HG03442 (cell line): ENCODE data around the gene CARD14.
"Not testable (repeated sequence)": the region's sequence is repeated elsewhere in the genome, so short reads cannot be mapped to it uniquely, and the experiment has no call there.

ENCODE experiments used
- ATAC-seq: cut with Tn5 transposase; IDR thresholded peaks from one replicate; pipeline ENCODE4 v1.9.1; 2021; ENCODE audit warnings: mild to moderate bottlenecking, moderate library complexity; ENCODE audit not compliant: unreplicated experiment

CARD14 gene

DNA sequence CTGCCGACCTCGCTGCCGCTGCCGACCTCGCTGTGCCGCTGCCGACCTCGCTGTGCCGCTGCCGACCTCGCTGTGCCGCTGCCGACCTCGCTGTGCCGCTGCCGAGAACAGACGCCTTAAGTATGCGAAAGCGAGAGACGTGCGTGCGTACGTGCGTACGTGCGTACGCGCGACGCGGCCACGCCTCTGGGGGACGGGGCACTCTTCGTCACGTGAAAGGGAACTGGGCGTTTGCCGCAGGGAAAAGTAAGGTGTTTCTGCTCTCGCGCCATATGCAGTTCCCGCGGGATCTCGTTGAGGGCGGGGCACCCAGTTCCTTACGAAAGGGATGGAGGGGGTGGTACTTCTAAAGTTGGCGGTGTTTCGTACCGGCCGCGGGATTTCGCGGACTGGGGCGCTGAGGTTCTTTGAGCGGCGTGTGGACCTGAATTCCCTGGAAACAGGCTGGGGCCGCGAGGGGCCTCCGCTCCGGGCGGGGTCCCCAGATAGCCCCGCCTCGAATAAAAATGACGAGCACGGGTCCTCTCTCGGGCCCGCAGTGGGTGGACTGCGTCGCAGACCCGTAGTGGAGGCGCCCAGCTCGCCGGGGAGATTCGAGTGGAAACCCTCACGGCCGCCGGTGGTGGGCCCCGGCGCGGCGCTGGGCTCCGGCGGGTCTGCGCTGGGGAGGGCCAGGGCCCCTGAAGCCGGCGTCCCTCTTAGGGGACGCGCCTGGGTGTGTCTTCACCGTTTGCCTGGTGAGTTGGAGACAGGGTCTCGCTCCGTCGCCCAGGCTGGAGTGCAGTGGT lies 22.6 kb upstream of the CARD14 start, which contains the start of gene EIF4A3:
EIF4A3 (minus strand) TSS at position 94 of the 788 bp plus-strand sequence. CDS start 167 bp downstream, outside the sequence.
- ATAC-seq = peak; percentile 82

DNA sequence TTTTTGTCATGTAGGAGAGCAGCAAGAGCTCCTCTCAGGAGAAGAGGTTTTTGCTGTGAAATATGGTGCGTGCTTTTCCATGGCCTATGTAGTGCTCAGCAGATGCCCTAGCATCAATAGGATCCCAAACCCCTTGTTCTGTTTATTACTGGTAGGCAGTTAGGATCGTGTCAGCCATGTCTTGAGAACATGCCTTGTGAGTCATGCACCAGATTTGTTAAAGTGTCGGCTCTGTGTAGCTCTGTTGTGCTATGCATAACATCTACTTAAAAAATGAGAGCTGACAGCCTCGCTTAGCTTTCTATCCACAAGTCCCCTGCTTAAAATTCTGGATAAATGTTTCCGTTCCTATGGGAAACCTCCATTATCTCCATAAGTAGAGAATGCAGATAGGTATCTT lies 18.5 kb upstream of the CARD14 start:
- no peak for ATAC-seq

DNA sequence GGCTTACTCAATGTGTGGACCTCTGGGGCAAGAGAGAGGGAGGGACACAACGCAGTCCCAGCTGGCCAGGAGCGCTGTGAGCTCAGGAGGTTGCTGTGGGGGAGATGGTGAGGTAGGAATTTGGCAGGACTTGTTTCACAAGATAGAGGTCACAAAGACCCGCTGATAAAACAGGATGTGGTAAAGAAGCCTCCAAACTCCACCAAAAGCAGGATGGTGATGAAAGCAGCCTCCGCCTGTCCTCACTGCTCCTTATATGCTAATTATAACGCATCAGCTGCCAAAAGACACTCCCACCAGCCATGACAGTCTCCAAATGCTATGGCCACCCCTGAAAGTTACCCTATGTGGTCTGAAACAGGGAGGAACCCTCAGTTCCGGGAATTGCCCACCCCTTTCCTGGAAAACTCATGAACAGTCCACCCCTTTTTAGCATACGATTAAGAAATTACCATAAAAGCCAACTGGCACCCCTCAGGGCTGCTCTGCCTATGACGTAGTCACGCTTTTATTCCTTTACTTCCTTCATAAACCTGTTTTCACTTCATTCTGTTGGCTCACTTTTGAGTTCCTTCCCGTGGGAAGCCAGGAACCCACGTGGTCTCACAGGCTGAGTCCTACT lies 17.6 kb upstream of the CARD14 start:
- no peak for ATAC-seq

DNA sequence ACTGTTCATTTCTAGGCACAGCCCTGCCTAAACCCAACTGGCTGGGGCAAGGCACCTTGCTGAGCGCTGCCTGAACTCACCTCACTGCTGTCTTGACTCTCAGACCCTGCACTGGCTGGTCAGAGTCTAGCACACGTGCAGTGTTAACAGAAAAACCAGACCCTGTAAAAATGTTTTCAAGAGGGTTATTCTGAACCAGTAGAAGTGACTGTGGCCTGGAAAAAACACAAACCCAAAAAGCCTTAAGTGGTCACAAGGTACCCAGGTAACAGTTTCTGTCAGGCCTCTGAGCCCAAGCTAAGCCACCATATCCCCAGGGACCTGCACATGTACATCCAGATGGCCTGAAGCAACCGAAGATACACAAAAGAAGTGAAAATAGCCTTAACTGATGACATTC lies 16.8 kb upstream of the CARD14 start:
- peak; percentile 58 for ATAC-seq

DNA sequence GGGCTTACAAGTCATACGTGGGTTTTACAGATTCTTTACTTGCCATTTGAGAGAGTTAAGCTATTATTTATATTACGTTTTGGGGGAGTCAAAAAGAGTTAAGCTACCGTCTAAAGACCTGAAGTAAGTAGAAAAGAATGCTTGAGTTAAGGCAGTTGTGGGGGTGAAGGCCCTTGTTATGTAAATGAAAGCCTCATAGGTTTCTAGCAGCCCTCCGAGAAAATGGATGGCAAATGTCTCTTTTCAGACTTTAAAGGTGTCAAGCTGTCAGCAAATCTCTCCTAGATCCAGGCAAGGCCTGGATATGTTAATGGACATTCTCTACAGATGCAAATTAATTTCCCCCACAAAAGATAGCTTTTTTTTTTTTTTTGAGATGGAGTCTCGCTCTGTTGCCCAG lies 15.7 kb upstream of the CARD14 start:
- ATAC-seq = no peak

DNA sequence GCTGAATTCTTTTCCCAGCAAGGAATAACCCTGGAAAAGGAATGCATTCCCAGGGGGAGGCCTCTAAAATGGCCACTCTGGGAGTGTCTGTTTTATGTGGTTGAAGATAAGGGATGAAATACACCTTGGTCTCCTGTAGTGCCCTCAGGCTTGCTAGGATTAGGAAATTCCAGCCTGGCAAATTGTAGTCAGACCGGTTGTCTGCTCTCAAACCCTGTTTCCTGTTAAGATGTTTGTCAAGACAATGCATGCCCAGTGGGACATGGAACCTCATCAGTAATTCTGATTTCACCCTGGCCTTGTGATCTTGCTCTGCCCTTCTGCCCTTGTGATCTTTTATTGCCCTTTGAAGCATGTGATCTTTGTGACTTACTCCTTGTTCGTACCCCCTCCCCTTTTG lies 14.2 kb upstream of the CARD14 start:
- not testable (repeated sequence) for ATAC-seq

DNA sequence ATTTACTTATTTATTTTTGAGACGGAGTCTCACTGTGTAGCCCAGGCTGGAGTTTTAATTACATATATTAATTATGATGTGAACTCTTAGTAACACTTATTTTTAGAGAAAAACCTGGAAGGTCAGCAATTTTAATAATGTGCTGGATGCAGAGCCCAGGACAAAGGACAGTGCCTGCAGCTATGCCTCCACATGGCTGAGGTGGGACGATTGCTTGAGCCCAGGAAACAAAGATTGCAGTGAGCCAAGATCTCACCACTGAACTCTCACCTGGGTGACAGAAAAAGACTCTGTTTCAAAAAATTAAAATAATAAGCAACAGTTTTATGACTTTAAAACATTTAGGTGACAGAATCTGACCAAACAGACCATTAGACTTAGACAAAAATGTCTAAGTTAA lies 11.0 kb upstream of the CARD14 start:
- no peak for ATAC-seq

DNA sequence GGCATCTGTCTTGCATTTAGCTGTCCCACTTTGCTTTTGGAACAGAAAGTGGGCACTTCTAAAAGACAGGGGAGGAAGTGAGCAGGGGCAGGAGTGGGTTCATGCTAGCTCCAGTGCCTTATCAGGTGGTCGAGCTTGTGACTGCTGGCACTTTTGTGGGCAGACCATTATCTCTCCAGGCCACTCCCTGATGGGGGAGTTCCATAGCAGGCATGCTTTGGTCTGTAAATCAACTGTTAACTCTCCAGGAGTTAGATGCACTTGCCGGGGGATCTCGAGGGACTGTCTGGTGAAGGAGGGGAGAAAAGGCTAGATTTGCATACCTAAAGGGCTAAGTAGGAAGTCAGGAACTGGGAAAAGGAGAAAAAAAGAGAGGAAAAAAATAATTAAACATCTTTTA lies 9.3 kb upstream of the CARD14 start:
- ATAC-seq = no peak

DNA sequence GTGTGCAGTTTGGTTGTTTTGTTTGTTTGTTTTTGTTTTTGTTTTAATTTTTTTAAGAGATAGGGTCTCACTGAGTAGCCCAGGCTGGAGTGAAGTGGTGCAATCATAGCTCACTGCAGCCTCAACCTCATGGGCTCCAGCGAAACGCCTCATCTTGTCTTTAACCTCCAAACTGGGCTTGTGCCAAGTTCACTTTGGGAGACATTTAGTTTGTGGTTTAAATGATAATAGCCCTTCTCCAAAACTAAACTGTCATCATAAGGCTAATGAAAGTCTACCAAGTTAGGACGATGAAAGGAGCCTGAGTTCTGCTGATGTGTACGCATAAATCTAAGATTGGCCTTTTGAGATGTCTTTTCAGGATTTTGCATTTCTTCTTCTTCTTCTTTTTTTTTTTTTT lies 6.5 kb upstream of the CARD14 start:
- no peak for ATAC-seq

DNA sequence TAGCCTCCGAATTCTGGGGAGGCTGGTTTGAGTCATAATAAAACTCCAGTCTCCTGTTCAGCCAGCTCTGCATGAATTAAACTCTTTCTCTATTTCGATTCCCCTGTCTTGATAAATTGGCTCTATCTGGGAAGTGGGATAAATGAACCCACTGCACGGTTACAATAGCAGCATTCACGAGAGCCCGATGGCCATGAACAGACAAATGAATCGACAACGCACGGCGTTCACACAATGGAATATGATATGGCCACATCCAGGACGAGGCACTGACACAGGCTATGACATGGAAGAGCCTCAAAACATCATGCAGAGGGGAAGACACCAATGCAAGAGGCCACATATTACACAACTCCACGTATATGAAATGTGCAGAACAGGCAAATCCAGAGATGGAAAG lies 5.6 kb upstream of the CARD14 start:
- no peak for ATAC-seq

DNA sequence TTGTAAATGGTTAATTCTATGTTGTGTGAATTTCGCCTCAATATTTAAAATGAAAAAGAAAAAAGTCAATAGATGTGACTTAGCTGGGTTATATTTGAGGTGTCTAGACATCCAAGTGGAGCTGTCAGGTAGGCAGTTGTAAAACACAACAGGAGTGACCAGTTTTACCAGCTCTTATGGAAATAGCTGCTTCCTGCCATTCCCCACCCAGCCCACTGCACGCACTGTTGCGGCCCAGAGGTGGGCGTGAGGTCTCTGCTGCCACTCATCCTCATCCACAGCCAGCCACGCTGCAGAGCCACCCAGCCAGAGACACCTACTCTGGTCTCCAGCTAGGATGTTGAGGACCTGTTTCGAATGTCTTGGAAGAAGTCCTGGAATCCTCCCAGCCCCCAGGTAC lies 3.4 kb upstream of the CARD14 start:
- ATAC-seq = no peak

DNA sequence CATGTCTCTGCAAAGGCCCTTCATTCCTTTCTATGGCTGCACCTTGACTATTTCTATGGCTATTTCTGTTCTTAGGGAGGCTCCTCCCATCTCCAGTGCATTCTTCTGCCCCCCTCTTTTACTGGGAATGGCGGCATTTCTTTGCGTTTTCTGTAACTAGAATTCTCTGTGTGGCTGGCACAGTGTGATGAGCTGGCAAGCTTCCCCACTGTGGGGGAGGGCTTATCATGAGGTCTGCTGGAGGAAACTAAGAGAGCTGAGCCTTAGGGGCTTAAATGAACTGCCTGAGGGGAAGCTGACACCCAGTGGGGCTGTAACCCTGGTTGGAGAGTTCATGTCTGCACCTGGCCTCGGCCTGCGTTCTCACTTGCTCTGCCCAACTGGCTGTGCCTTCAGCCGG lies 1.5 kb upstream of the CARD14 start:
- ATAC-seq = no peak

DNA sequence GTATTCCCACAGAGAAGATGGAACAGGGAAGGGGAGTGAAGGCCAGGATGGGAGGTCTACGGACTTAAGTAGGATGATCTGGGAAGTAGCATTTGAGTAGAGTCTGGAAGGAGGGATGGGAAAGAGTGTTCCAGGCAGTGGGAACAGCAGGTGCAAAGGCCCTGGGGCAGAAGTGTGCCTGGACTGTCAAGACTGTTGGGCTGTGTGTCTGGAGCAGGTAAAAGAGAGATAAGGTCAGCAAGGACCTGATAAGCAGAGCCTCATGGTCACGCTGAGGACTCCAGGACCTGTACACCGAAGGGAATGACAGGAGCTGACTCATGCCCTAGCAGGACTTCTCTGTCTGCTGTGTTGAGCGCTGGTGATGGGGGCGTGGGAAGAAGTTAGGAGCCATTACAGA lies 723 bp upstream of the CARD14 start:
- no peak for ATAC-seq

DNA sequence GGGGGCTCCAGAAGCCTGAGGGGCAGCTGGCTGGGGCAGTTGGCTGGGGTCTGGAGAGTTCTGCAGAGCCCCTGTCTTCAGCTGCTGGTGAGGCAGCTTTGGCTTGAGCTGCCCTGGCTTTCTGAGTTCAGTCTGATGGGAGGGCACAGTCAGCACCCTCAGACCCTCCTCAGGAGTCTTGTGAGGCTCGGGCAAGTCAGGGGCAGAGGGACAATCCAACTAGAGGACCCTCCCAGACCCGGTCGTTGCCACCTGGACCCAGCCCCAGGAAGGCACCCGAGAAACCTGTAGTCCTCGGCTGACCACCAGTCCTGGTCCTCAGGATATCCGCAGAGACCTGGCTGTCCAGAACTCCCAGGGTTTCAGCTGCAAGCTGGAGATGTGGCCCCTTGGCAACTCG lies 1.9 kb downstream of the CARD14 start:
- no peak for ATAC-seq

DNA sequence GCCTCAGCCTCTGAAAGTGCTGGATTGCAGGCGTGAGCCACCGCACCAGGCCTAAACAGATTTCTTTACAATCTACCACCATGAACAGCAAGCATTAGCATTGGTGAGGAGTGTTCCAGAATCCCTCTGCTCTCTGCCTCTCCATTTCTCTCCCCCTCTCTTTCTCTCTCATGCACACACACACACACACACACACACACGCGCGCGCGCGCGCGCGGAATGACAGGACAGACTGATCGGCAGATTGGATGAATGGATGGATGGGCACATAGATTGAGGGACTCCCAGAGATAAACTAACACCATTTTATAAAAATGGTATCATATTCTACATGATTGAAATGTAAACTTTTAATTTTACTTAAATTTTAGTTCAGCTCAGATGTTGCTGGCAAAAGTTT lies 3.3 kb downstream of the CARD14 start:
- ATAC-seq = no peak

DNA sequence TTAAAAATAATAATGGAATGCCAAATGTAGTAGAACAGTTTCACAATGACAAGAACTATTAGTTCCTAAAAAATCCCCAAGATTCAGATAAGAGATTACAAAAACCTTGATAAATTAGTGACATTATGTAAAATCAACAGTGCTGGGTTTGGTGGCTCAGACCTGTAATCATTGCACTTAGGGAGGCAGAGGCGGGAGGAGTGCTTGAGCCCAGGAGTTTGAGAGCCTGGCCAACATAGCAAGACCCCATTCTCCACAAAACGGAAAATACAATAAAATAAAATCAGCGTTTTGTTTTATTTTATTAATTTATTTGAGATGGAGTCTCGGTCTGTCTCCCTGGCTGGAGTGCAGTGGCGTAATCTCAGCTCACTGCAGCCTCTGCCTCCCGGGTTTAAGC lies 4.1 kb downstream of the CARD14 start:
- ATAC-seq = no peak

DNA sequence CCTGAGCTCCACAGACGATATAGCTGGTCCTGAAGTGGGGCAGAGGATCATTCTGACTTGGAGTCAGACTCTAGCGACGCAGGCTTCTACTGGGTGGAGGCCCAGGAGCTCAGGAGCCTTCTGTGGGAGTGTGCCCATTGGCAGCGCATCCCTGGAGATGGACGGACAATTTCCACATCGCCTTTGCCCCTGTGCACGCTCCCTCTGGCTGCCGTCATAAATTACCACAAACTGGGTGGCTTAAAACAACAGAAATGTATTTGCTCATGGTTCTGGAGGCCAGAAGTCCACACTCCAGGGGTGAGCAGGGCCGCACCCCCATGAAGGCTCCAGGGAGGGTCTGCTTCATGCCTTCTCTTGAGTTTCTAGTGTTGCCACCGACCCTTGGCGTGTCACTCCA lies 6.9 kb downstream of the CARD14 start:
- ATAC-seq = no peak

DNA sequence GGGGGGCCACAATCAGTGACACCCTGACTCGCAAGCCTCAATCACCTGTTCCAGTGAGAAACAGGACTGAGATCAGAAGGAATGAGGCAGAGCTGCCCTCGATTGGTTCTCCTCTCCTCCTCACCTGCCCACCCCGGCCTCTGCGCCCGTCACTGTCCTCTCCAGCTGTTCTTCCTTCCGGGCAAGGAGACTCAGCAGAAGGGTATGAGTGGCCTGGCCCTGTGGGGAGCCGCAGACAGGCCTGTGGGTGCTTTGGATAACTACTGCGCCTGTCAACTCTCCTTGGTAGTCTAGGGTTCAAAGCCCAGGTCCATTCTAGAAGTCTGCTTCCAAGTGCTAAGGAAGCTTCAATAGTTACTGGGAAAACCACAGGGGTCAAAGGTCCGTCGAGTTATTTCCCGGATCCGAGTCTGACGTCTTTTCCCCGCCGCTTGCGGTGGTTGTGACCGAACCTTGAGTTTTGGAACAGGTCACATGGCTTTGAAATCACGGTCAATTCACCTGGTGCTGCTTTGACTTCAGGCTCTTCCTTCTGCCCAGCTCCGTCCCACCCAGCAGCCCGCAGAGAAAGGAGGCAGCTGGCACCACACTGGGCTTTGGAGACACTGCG lies 8.3 kb downstream of the CARD14 start:
- no peak for ATAC-seq

DNA sequence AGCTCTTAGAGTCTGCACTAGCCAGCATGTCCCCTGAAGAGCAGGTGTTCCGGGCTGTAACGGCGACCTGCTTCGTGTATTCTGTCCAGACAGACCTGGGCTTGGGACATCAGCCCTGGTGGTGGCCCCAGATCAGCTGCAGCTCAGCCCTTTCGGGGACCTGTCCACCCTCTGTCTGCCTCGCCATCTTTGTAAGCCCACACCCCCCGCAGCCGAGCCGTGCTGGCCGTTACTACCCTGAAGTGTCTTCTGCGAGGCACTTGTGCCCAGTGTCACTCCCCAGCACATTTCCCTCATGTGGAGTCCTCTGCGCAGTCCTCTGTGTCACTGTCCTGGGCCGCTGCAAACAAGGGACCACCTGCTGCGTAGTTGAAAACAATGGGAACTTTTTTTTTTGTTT lies 10.4 kb downstream of the CARD14 start:
- ATAC-seq = no peak

DNA sequence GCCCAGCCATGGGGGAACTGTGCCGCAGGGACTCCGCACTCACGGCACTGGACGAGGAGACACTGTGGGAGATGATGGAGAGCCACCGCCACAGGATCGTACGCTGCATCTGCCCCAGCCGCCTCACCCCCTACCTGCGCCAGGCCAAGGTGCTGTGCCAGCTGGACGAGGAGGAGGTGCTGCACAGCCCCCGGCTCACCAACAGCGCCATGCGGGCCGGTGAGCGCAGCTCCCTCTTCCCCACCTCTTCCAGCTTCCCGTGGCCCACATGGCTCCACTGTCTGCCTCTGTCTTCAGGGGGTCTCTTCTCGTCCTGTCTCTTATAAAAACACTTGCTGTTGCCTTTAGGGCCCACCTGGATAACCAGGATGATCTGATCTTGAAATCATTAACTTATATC lies 11.6 kb downstream of the CARD14 start:
- ATAC-seq = no peak

DNA sequence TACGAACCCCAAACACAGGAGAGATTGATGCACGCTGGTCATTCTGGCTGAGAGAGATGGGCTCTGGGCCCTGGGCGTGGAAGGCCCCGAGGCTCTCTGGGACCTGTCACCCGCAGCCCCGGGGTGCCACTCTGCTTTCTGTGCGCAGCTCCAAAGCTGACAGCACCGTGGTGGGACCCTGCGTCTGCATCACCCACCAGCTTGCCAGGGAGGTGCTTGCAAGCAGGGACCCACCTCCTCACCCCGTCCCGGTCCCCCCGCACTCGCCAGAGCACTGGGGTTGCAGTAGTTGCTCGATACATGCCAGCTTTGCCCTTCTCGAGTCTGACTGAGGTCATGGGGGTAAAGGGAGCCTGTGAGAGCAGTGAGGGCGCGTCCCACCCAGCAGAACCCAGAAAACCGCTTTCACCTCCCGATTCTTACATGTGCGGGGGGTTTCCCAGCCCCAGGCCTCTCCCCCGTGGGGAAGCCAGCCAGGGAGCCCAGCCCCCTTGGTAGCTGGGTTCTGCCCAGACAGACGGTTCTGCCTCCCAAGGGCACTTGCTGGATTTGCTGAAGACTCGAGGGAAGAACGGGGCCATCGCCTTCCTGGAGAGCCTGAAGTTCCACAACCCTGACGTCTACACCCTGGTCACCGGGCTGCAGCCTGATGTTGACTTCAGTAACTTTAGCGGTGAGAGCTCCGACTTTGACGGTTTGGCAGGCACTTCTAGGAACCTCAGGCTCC lies 12.5 kb downstream of the CARD14 start:
- no peak for ATAC-seq

DNA sequence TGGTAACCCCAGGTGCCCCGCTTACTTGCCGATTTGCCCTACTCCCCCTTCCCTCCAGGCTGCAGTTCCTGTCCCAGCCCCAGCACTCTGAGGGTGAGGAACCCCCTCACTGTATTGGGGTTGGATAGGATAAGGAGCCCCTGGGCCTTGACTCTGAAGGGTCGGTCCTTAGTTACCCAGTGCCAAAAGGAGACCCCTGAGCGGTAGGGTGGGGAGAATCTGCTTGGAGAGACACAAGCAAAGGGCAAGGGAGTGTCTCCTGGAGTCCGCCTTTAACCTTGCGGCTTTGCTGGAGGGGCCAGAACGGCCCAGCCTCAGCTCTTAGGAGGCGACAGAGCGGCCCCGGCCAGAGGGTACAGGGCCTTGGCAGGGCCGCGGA lies 13.0 kb downstream of the CARD14 start:
- ATAC-seq = no peak
